Calu3 (cell line): ENCODE measurements around the gene KCND3. TPM values are rescaled to one million over a fixed set of nuclear protein-coding genes. Genes with fewer than 3 reads are reported as not detected.

ENCODE experiments used
- BruUV-seq: library from RNA; stranded (reverse); fragments of 400-500 nt; replicated peaks from 2 replicates; lab custom pipeline; 2021; lab: Mats Ljungman, UMichigan
- CTCF ChIA-PET: fragments of 300-600 bp; sonication (Branson Sonifier 250); formaldehyde crosslinking; loops from one replicate; lab custom pipeline; 2022; ENCODE audit warnings: antibody characterized with exemption; lab: Charles Lee
- DNase-seq: peaks from one replicate; pipeline ENCODE4 v3.0.0; 2022
- H3K27ac Mint-ChIP-seq: one replicate; pipeline ENCODE4 v1.8.0; 2022; ENCODE audit warnings: mixed read lengths; ENCODE audit not compliant: unreplicated experiment
- H3K27me3 Mint-ChIP-seq: one replicate; pipeline ENCODE4 v1.8.0; 2022; ENCODE audit warnings: mixed read lengths; ENCODE audit not compliant: unreplicated experiment
- H3K36me3 Mint-ChIP-seq: one replicate; pipeline ENCODE4 v1.8.0; 2022; ENCODE audit warnings: mild to moderate bottlenecking, moderate library complexity, mixed read lengths; ENCODE audit not compliant: insufficient read depth, unreplicated experiment
- H3K4me1 Mint-ChIP-seq: one replicate; pipeline ENCODE4 v1.8.0; 2022; ENCODE audit warnings: mild to moderate bottlenecking, low read depth, mixed read lengths; ENCODE audit not compliant: unreplicated experiment
- H3K4me3 Mint-ChIP-seq: one replicate; pipeline ENCODE4 v1.8.0; 2022; ENCODE audit warnings: mild to moderate bottlenecking, low read depth, moderate library complexity, mixed read lengths; ENCODE audit not compliant: unreplicated experiment
- H3K9me3 Mint-ChIP-seq: one replicate; pipeline ENCODE4 v1.8.0; 2022; ENCODE audit warnings: low read depth, mixed read lengths; ENCODE audit not compliant: unreplicated experiment
- intact Hi-C: fragments of 100-400 bp; cut with micrococcal nuclease; formaldehyde crosslinking; loops from one replicate; pipeline ENCODE4 v1.10.0; 2022; ENCODE audit not compliant: unreplicated experiment
- total RNA-seq: library from RNA; stranded (reverse); gene quantifications from 2 replicates; pipeline ENCODE4 v1.2.3, GENCODE V29; 2022
- TF ChIP-seq, protein P1 (sequence below): fragments of 200-600 bp; IDR thresholded peaks from one replicate; pipeline ENCODE4 v1.8.0; 2022; ENCODE audit warnings: antibody characterized with exemption; ENCODE audit not compliant: unreplicated experiment

KCND3 gene
- total RNA-seq, 1 experiment from 2014 or later = 0.07 TPM

DNA sequence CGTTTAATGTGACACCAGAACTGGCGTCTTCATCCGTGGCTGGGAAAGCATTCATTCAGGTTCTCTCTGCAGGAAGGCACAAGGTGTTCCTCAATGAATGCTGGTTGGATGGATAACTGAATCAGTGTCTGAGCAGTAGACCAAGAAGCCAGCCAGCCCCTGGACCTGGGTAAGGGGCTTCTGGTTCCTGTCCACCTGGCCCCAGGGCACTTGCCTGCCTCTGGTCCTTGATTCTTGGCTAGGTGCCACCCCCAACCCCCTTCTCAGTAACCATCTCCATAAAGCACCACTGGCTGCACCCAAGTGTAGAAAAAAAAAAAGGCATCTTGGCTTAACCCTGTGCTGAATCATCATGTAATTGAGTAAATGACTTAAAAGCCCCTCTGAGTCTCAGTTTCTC is 59.1 kb downstream of the KCND3 start:
- BruUV-seq = no TSS peak
- Mint-ChIP-seq H3K27ac (no peak overlapping the region), H3K4me3 (no peak overlapping the region), H3K9me3 (no peaks in the 10 kb centered on the region), H3K4me1 (no peaks in the 10 kb centered on the region), H3K36me3 (no peaks in the 10 kb centered on the region), H3K27me3 (peaks cover 83% of the 10 kb centered on the region)
- intact Hi-C loops = no loop called here
- CTCF ChIA-PET = no interaction called here
- TF ChIP-seq, protein P1, sequence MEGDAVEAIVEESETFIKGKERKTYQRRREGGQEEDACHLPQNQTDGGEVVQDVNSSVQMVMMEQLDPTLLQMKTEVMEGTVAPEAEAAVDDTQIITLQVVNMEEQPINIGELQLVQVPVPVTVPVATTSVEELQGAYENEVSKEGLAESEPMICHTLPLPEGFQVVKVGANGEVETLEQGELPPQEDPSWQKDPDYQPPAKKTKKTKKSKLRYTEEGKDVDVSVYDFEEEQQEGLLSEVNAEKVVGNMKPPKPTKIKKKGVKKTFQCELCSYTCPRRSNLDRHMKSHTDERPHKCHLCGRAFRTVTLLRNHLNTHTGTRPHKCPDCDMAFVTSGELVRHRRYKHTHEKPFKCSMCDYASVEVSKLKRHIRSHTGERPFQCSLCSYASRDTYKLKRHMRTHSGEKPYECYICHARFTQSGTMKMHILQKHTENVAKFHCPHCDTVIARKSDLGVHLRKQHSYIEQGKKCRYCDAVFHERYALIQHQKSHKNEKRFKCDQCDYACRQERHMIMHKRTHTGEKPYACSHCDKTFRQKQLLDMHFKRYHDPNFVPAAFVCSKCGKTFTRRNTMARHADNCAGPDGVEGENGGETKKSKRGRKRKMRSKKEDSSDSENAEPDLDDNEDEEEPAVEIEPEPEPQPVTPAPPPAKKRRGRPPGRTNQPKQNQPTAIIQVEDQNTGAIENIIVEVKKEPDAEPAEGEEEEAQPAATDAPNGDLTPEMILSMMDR = no peak
- no peak for DNase-seq

DNA sequence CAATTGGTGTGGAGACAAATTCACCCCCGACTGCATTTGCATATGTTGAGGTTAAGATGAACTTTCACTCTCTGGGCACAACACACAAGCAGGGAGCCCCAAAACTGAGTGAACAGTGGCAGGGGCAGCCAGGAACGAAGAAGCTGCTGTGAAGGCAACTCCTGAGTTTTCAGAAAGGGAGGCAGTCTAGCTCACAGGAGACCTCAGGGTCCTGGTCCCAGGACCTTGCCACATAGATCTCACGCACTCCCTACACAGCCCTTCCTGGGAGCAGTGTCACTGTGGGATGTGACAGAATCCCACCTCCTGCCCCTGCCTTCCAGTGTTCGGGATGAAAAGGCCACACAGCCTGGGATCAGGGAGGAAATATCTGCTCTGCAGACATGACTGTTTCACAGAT is 60.9 kb downstream of the KCND3 start:
- TF ChIP-seq, protein P1 = no peak
- Mint-ChIP-seq H3K36me3 (no peaks in the 10 kb centered on the region), H3K9me3 (no peaks in the 10 kb centered on the region), H3K4me3 (no peak overlapping the region), H3K4me1 (no peaks in the 10 kb centered on the region), H3K27me3 (peaks cover 88% of the 10 kb centered on the region), H3K27ac (no peak overlapping the region)
- CTCF ChIA-PET = no interaction called here
- no peak for DNase-seq
- intact Hi-C loops = no loop called here
- no TSS peak for BruUV-seq

DNA sequence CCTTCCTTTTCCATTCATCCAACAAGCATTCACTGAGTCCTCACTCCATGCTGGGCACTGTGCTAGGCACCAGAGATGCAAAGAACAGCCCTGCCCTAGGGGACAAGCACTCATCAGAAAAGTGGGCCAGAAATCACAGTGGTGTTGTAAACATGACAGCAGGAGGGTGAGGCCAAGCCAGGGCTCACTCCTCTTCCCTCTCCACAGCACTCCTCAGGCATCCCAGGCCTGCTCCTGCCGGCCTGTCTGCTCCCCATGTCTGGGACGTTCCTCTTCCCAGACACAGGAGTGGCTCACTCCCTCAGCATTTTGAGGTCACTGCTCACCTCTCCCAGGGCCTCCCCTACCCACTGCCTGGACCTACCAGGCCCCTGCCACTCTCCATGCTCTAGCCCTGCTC is 61.8 kb downstream of the KCND3 start:
- Mint-ChIP-seq H3K36me3 (no peaks in the 10 kb centered on the region), H3K9me3 (no peaks in the 10 kb centered on the region), H3K27me3 (peaks cover 81% of the 10 kb centered on the region), H3K4me3 (no peak overlapping the region), H3K4me1 (no peaks in the 10 kb centered on the region), H3K27ac (no peak overlapping the region)
- CTCF ChIA-PET = no interaction called here
- no TSS peak for BruUV-seq
- TF ChIP-seq, protein P1 = no peak
- no peak for DNase-seq
- intact Hi-C loops = no loop called here

DNA sequence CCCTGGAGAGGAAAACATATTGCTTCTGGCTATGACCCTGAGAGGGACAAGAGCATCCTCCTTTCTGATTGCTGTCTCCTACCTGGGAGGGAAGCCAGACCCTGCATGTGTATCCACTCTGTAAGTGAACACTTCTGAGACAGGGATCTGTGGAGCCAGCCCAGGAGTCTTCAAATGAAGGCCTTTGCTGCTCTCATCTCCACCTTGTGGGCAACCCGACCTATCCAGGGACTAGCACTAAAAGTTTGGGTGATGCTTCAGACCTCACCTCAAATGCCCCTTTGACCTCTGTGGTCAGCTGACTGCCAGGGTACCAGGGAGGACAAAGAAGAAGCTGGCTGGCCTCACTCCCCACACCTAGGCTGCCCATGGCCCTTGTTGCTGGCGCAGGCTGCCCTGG is 64.7 kb downstream of the KCND3 start:
- TF ChIP-seq, protein P1 = no peak
- no TSS peak for BruUV-seq
- Mint-ChIP-seq H3K9me3 (no peaks in the 10 kb centered on the region), H3K4me1 (no peaks in the 10 kb centered on the region), H3K27me3 (peaks cover 81% of the 10 kb centered on the region), H3K27ac (no peak overlapping the region), H3K4me3 (no peak overlapping the region), H3K36me3 (no peaks in the 10 kb centered on the region)
- intact Hi-C loops = no loop called here
- DNase-seq = no peak
- CTCF ChIA-PET = no interaction called here
